Mucosa of stomach (tissue), 1 donor: Measurements from ENCODE around the gene APOO.
A peak's percentile ranks its signal among the peaks of the same experiment; 100 is the strongest.

Experiments
- H3K27me3 ChIP-seq: one replicate; pipeline ENCODE4 v1.7.0; 2013; ENCODE audit warnings: mild to moderate bottlenecking, low read length; ENCODE audit not compliant: control insufficient read depth, insufficient read depth
- H3K36me3 ChIP-seq: one replicate; pipeline ENCODE4 v1.7.0; 2013; ENCODE audit warnings: low read length; ENCODE audit not compliant: control insufficient read depth, insufficient read depth
- H3K4me1 ChIP-seq: one replicate; pipeline ENCODE4 v1.7.0; 2013; ENCODE audit warnings: mild to moderate bottlenecking, low read length; ENCODE audit not compliant: control insufficient read depth, insufficient read depth
- H3K4me3 ChIP-seq: one replicate; pipeline ENCODE4 v1.7.0; 2013; ENCODE audit warnings: low read length
- H3K9ac ChIP-seq: one replicate; pipeline ENCODE4 v1.7.0; 2013; ENCODE audit warnings: mild to moderate bottlenecking, low read length, moderate library complexity
- H3K9me3 ChIP-seq: one replicate; pipeline ENCODE4 v1.7.0; 2013; ENCODE audit warnings: mild to moderate bottlenecking, low read length, moderate library complexity; ENCODE audit not compliant: control insufficient read depth
- donor health status: Pancreatic carcinoma.

The APOO gene

DNA sequence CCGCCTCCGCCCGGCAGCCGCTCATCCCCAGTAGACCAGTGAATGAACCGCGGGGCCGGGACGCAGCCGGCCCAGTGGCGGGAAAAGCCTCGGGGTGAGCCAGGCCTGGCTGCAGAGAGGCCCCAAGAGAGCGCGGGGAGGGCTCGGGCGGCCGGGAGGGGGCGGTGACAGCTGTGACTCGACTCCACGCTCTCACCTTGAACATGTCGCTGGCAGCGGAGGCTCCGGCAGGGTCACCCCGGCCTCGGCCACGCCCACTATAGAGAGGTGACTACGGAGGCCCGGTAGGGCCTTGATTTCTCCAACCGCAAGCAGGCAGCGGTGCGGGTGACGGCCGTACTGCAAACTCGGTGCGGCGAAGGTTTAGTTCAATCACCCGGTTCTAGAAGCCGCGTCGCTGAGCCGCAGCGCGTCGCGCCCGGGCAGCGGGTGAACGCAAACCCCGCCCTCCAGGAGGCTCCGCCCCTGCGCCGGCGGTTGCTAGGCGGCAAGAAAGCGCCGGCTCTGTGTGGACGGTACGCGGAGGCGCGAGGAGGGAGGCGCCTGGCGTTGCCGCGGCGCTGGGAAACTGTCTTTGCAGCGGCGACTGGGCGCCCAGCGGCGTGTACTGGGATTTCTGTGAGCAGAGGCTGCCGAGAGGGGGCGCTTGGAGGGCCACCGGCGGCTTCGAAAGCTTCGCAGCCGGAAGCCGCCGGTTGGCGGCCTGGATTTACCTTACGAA lies at the start of gene APOO, which contains the start of gene CXorf58:
APOO (minus strand) TSS at position 441 of the 721 bp plus-strand sequence; CDS start at position 205, 236 bp downstream.
CXorf58 (plus strand) TSS at position 509 of the 721 bp plus-strand sequence. CDS start 2,297 bp downstream, outside the sequence.
- Histone ChIP-seq H3K4me1 (peaks cover 7% of the 10 kb centered on the region), H3K9ac (peak within 1 kb of the TSS; percentile 73), H3K36me3 (no peaks in the 10 kb centered on the region), H3K4me3 (peak within 1 kb of the TSS; percentile 36), H3K9me3 (no peaks in the 10 kb centered on the region), H3K27me3 (no peaks in the 10 kb centered on the region)

DNA sequence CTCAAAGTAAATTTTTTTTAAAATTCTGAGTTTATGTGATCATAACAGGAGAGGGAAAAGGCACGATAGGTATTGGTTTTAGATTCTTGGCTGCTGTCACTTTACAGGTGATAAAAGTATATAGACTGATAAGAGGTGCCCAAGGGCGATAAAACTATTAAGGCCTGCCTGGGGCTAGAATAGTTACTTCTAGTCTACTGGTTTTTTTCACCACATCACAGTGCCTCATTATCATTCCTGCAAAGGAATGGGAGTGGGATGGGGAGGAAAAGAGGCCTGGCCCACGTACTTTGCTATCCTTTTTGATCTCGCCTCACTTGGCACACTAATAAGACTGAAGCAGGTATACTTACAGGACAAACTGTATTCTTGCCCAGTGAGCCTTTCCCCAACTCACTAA lies 46.7 kb upstream of the APOO start:
- no peaks in the 10 kb centered on the region for H3K27me3 ChIP-seq
- H3K36me3 ChIP-seq, result no peaks in the 10 kb centered on the region
- no peaks in the 10 kb centered on the region for H3K9me3 ChIP-seq
- no peak overlapping the region for H3K4me3 ChIP-seq
- no peak overlapping the region for H3K9ac ChIP-seq
- no peaks in the 10 kb centered on the region for H3K4me1 ChIP-seq

DNA sequence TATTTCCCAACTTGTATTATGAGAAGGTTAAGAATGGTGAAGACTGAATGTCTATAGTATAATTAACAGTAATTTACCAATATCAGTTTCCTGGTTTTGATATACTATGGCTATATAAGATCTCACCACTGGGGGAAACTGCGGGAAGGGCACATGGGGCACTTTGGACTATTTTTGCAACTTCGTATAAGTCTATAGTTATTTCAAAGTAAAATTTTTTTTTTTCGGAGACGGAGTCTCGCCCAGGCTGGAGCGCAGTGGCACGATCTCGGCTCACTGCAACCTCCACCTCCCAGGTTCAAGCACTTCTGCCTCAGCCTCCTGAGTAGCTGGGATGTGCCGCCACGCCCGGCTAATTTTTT lies 46.2 kb upstream of the APOO start:
- H3K27me3 ChIP-seq, result no peaks in the 10 kb centered on the region
- no peak overlapping the region for H3K9ac ChIP-seq
- no peak overlapping the region for H3K4me3 ChIP-seq
- H3K9me3 ChIP-seq, result no peaks in the 10 kb centered on the region
- H3K36me3 ChIP-seq, result no peaks in the 10 kb centered on the region
- no peaks in the 10 kb centered on the region for H3K4me1 ChIP-seq

DNA sequence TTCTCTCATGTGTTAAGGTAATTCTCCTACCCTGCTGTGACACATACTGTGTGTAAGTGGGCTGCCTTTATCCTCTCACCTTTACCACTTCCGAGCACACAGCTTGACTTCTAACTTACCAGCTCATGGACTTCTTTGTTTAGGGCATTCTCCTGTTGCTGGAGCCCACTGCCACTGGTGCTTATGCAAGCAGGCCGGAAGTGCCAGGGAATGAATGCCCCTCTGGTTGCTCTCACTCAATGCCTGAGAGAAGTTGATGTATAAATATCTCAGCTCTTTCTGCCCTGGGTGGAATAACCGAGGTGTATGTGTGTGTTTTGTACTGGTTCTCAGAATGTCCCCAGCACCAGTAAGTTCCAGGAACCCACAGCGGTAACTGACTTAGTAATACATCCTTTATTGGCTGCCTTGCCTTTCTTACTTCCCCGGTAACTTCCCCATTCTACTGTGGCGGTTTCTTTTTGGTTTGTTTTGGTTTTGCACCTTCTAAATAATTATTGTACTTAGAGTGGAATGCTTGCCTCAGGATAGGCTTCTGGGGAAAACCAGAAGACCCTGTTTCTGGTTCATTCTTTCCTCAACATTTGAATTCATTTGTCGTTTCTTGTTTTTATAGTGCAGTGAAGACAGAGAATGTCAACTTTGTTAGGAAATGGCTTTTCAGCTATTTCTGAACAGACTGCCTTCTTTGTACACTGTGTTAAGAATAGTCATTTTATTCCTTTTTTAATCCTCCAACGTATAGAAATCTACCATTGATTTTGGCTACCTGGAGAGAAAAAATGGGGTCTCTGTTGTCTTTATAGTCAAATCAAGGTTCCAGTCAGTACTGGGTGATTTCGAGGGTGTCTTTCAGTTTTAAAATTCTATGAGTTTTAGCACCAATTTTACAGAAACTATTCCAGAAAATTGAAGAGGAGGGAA lies 45.5 kb upstream of the APOO start:
- Histone ChIP-seq H3K9me3 (no peaks in the 10 kb centered on the region), H3K36me3 (no peaks in the 10 kb centered on the region), H3K4me1 (no peaks in the 10 kb centered on the region), H3K9ac (no peak overlapping the region), H3K27me3 (no peaks in the 10 kb centered on the region), H3K4me3 (no peak overlapping the region)

DNA sequence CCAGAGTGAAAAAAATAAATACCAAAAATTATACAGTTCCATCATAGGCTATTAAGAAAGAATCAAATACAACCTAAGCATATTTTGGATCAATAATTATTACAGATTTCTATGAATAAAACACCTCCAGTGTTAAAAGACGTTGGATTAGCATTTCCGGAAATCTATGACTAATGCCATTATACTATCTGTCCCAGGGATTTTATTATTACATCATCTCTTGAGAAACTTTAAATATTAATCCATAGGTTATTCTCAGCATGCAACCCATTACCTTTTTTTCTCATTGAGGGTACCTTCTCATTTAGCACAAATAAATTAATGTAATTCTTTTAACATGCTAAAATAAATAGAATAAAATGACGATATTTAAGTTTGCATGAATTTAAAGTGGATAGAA lies 44.7 kb upstream of the APOO start:
- Histone ChIP-seq H3K36me3 (no peaks in the 10 kb centered on the region), H3K27me3 (no peaks in the 10 kb centered on the region)

DNA sequence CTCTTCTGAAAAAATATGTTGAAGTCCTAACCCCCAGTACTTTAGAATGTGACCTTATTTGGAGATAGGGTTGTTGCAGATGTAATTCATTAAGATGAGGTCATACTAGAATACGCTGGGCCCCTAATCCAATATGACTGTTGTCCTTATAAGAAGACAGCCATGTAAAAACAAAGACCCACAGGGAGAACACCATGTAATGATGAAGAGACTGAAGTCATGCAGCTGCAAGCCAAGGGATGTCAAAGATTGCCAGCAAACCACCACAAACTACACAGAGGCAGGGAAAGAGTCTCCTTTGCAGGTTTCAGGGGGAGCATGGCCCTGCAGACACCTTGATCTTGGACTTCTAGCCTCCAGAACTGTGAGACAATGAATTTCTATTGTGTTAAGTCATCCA lies 37.5 kb upstream of the APOO start:
- H3K27me3 ChIP-seq, result no peaks in the 10 kb centered on the region

More for the DNA sequence above, 44.7 kb upstream of the APOO start:
- Histone ChIP-seq H3K9me3 (no peaks in the 10 kb centered on the region), H3K4me3 (no peak overlapping the region), H3K4me1 (no peaks in the 10 kb centered on the region), H3K9ac (no peak overlapping the region)

DNA sequence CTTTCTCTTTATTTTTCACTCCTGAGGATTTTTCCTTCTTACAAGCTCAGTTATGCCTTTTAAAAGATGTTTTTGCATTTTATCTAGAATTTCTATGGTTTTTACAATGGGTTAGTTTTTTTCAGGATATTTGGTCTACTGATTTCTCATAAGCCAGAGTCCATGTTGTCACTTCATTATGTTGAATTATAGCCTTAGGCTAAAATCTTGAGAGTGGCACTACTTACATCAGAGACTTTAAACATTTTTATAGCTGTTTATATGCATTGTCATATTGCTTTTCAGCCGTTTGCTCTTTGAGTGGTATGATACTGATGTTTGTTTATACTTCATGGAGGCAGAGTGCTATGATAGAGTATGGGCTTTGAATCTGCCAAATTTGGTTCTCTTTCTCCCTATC lies 36.5 kb upstream of the APOO start:
- no peak overlapping the region for H3K4me3 ChIP-seq
- no peaks in the 10 kb centered on the region for H3K27me3 ChIP-seq
- H3K9ac ChIP-seq, result no peak overlapping the region
- no peaks in the 10 kb centered on the region for H3K36me3 ChIP-seq
- no peaks in the 10 kb centered on the region for H3K9me3 ChIP-seq
- H3K4me1 ChIP-seq, result no peaks in the 10 kb centered on the region

More for the DNA sequence above, 37.5 kb upstream of the APOO start:
- Histone ChIP-seq H3K4me3 (no peak overlapping the region), H3K36me3 (no peaks in the 10 kb centered on the region), H3K9me3 (no peaks in the 10 kb centered on the region), H3K4me1 (no peaks in the 10 kb centered on the region), H3K9ac (no peak overlapping the region)

DNA sequence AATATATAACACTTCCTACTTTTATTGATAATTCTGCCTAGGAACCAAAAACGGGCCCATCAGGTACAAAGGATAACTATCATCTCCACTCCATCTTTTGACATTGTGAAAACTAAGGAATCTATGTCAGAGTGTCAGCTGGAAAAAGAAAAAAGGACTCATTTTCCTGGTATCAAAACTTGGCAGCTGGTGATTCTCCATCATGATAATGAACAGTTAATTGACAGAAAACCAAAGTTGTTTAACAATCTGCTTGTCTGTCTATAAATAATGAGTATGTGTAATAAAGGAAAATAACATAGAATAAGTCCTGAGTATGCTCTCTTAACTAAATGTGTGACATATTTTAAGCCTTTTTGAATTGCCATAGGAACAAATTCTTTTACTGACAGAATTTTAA lies 31.5 kb upstream of the APOO start:
- Histone ChIP-seq H3K9ac (no peak overlapping the region), H3K9me3 (no peaks in the 10 kb centered on the region), H3K36me3 (no peaks in the 10 kb centered on the region), H3K27me3 (no peaks in the 10 kb centered on the region), H3K4me1 (no peaks in the 10 kb centered on the region), H3K4me3 (no peak overlapping the region)

DNA sequence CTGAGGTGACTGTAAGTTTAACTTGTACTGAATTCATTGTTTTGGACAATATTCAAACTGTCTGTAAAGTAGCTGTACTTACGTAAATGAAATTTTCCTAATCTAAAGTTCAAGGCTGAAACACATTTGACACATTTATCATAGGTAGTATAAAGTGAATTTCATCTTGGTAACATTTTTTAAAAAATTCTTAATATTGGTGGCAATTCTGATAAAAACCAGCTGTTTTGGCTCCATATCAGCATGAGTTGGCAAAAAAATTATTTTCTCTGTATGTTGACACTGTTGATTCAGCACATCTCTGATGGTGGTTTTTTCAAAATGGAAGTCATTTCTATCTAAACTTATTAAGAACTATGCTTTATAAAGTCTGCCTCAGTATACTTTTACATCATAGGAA lies 31.0 kb upstream of the APOO start:
- H3K27me3 ChIP-seq, result no peaks in the 10 kb centered on the region
- no peaks in the 10 kb centered on the region for H3K4me1 ChIP-seq
- H3K36me3 ChIP-seq, result no peaks in the 10 kb centered on the region
- H3K9me3 ChIP-seq, result no peaks in the 10 kb centered on the region
- H3K4me3 ChIP-seq, result no peak overlapping the region
- H3K9ac ChIP-seq, result no peak overlapping the region

DNA sequence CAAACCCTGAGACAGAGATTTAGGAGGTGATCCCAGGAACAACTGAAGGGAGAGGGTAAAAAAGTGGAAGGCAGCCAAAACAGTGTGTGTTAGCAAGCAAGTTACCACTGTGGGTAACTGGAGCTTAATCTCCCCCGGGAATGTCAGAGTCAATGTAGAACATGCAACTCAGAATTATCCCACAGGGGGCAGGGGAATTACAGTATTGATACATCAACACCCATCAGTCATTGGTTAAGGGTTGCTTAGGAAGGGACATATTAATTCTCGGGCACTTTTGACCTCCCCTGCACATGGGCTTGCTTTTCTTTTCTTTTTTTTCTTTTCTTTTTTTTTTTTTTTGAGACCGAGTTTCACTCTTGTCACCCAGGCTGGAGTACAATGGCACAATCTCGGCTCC lies 29.4 kb upstream of the APOO start:
- H3K4me3 ChIP-seq, result no peak overlapping the region
- no peaks in the 10 kb centered on the region for H3K9me3 ChIP-seq
- no peaks in the 10 kb centered on the region for H3K4me1 ChIP-seq
- no peaks in the 10 kb centered on the region for H3K36me3 ChIP-seq
- no peaks in the 10 kb centered on the region for H3K27me3 ChIP-seq
- H3K9ac ChIP-seq, result no peak overlapping the region

DNA sequence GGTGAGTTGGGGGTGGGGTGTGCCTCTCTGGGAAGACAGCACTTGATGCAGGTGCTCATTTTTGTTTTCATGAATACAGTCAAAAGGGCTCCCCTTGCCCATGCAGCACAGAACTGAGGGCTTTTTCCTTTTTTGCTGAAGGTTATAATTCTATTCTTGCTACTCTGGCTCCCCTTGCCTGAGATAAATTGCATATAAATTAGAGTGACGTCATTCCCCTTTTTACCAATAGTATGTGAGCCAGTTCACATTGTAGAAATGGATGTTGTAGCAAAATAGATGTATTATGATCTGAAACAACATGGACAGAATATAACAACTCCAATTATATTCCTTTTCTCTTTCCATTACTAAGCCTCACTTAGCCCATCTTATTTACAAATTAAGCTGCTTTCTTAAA lies 28.4 kb upstream of the APOO start:
- Histone ChIP-seq H3K36me3 (no peaks in the 10 kb centered on the region), H3K27me3 (no peaks in the 10 kb centered on the region), H3K9ac (no peak overlapping the region)

DNA sequence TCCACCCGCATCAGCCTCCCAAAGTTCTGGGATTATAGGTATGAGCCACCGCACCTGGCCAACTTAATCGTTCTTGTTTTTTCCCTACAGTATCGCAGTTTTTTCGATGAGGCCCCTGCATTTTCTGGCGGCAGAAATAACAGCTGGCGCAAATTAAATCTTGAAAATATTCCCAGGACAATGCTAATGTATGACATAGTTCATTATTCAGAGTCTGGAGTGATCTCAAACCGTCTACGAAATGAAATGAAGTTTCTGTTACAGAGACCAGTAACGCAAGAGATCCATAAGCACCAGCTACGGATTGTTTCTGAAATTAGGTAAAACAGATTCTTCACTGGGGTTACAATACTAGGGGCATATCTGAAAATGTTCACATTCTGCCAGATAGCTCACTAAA lies 27.4 kb upstream of the APOO start:
- Histone ChIP-seq H3K9me3 (no peaks in the 10 kb centered on the region), H3K36me3 (no peaks in the 10 kb centered on the region), H3K9ac (no peak overlapping the region), H3K27me3 (no peaks in the 10 kb centered on the region), H3K4me1 (no peaks in the 10 kb centered on the region), H3K4me3 (no peak overlapping the region)

More for the DNA sequence above, 28.4 kb upstream of the APOO start:
- Histone ChIP-seq H3K9me3 (no peaks in the 10 kb centered on the region), H3K4me1 (no peaks in the 10 kb centered on the region), H3K4me3 (no peak overlapping the region)
